Psoas muscle (tissue), 8 donors: ENCODE measurements around the gene SIDT2. TPM values are rescaled to one million over a fixed set of nuclear protein-coding genes. Genes with fewer than 3 reads are reported as not detected.
A peak's percentile ranks its signal among the peaks of the same experiment; 100 is the strongest.

Experiments used
- ATAC-seq, 4 donors: fragments of 200-7000 bp; cut with Tn5 transposase; one replicate each; pipeline ENCODE4 v1.9.1; 2020; ENCODE audit warnings: moderate library complexity in 3 of 4, mild to moderate bottlenecking in 2 of 4
- DNase-seq, 2 donors: peaks; one replicate each; pipeline ENCODE4 v3.0.0-alpha.2; 2020
- H3K27ac ChIP-seq: fragments of 200-600 bp; one replicate; pipeline ENCODE4 v1.8.0; 2022
- H3K27me3 ChIP-seq, 3 donors: fragments of 200-600 bp in 1 of 3; one replicate each; pipeline versions ENCODE4 v1.6.1 to v1.8.0; 2013 to 2022; ENCODE audit warnings: low read length in 2 of 3, mild to moderate bottlenecking in 2 of 3, moderate library complexity in 1 of 3; ENCODE audit not compliant: insufficient read depth in 3 of 3
- H3K36me3 ChIP-seq, 2 donors: fragments of 200-600 bp in 1 of 2; one replicate each; pipeline versions ENCODE4 v1.6.1 to v1.8.0; 2013 to 2022; ENCODE audit warnings: low read depth in 1 of 2, mild to moderate bottlenecking in 1 of 2, moderate library complexity in 1 of 2; ENCODE audit not compliant: insufficient read depth in 1 of 2
- H3K4me1 ChIP-seq: fragments of 200-600 bp; one replicate; pipeline ENCODE4 v1.8.0; 2022
- H3K4me3 ChIP-seq: fragments of 200-600 bp; one replicate; pipeline ENCODE4 v1.8.0; 2022; ENCODE audit warnings: mild to moderate bottlenecking
- H3K9me3 ChIP-seq: fragments of 200-600 bp; one replicate; pipeline ENCODE4 v1.8.0; 2022
- WGBS, 3 donors: extraction: QIAGEN DNeasy Blood & Tissue Kit; methylation state at CpG; one replicate each; pipeline versions ENCODE4 v1.1.6 to v1.1.7; 2013; 5-methylcytosine and 5-hydroxymethylcytosine counted together
- intact Hi-C, 2 donors: fragments of 100-400 bp; cut with DNase I; formaldehyde crosslinking; loops; one replicate each; pipeline versions ENCODE4 v1.11.0 to v1.14.2; 2022
- polyA plus RNA-seq, 3 donors: library from polyadenylated mRNA; stranded (reverse); fragments of 200-250 nt; gene quantifications; one replicate each; pipeline ENCODE4 v1.2.3, GENCODE V29; 2013
- total RNA-seq, 4 donors: library from RNA; stranded (reverse); fragmentation: NEBNext Ultra II Directional in 2 of 4; extraction: Animal tissue kit (Norgen Biotek cat#: 25700) in 2 of 4; gene quantifications; one replicate each; pipeline versions ENCODE4 v1.2.1 to v1.2.4, GENCODE V29; 2021 to 2023
- TF ChIP-seq, protein P1 (sequence below): fragments of 200-600 bp; IDR thresholded peaks from one replicate; pipeline ENCODE4 v1.8.0; 2022; ENCODE audit warnings: antibody characterized with exemption
- donor health status: healthy with polysubstance abuse.
- donor health status: DM: no; HTN: no; CAD: no; lungs with moderate emphysema.
- donor health status: Bipolar disorder and iron deficiency.
- donor health status: healthy.
- donor health status: DM: yes; HTN: yes; CAD: no.
- donor health status: DM: no; HTN: no; CAD: no.
- donor health status: DM: no; HTN: no; CAD: no.
- donor health status: DM: yes; HTN: yes; CAD: no.

The SIDT2 gene
- total and polyA plus RNA-seq, 7 donors = 7.1 to 22.8 (median 12.6) TPM

DNA sequence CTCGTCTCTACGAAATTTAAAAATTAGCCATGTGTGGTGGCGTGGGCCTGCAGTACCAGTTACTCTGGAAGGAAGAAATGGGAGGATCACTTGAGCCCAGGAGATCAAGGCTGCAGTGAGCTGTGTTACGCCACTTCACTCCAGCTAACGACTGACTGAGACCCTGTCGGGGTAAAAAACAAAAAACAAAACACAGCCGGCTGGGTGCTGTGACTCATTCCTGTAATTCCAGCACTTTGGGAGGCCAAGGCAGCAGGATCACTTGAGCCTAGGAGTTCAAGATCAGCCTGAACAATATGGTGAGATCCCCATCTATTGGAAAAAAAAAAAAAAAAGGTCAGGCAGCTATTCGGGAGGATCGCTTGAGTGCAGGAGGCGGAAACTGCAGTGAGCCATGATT lies 32.0 kb upstream of the SIDT2 start:
- DNase-seq = no peak
- H3K27me3 ChIP-seq = no peaks in the 10 kb centered on the region
- peaks cover 42% of the 10 kb centered on the region for H3K4me1 ChIP-seq
- TF ChIP-seq, protein P1, sequence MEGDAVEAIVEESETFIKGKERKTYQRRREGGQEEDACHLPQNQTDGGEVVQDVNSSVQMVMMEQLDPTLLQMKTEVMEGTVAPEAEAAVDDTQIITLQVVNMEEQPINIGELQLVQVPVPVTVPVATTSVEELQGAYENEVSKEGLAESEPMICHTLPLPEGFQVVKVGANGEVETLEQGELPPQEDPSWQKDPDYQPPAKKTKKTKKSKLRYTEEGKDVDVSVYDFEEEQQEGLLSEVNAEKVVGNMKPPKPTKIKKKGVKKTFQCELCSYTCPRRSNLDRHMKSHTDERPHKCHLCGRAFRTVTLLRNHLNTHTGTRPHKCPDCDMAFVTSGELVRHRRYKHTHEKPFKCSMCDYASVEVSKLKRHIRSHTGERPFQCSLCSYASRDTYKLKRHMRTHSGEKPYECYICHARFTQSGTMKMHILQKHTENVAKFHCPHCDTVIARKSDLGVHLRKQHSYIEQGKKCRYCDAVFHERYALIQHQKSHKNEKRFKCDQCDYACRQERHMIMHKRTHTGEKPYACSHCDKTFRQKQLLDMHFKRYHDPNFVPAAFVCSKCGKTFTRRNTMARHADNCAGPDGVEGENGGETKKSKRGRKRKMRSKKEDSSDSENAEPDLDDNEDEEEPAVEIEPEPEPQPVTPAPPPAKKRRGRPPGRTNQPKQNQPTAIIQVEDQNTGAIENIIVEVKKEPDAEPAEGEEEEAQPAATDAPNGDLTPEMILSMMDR = no peak
- no peak for ATAC-seq
- WGBS, 3 donors = 53 to 68% (median 61%) methylated on average over 10 of the region's 10 CpGs
- H3K9me3 ChIP-seq = no peaks in the 10 kb centered on the region
- H3K27ac ChIP-seq = peak overlapping the region; percentile 87
- intact Hi-C loops = no loop called here
- peaks cover 0 to 14% of the 10 kb centered on the region in 2 donors for H3K36me3 ChIP-seq
- peak overlapping the region; percentile 98 for H3K4me3 ChIP-seq

DNA sequence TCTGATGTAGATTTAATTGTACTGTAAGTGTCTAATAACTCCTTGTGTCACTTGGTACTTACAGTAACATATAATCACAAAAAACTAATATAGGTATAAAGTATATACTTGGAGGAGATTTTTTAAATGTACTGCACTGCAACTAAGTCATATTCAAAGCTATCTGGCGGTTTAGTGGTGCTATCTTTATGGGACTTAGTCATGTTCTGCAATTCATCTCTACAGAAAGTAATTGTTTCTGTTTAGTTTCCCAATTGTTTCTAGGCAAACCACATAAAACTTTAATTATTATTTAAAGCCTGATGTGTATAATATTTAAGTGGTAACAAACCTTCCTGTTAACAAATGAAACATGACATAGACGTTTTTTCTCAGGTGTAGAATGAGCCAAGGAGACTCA lies 26.5 kb upstream of the SIDT2 start:
- 59 to 68% (median 63%) methylated on average over 2 of the region's 2 CpGs for WGBS, 3 donors

DNA sequence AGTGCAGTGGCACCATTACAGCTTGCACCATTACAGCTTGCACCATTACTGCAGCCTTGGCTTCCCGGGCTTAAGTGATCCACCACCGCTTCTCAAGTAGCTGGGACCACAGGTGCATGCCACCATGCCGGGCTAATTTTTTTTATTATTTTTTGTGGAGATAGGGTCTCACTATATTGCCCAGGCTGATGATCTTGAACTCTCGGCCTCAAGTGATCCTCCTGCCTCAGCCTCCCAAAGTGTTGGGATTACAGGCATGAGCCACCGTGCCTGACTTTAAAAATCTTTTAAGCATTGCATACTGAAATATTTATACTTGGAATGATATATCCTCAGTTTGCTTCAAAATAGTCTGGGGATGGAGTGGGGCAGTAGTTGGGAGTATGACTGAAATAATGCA lies 24.1 kb upstream of the SIDT2 start:
- DNase-seq (no peak), ATAC-seq (no peak)
- Histone ChIP-seq H3K27me3 (no peaks in the 10 kb centered on the region), H3K4me1 (peaks cover 16% of the 10 kb centered on the region), H3K36me3 (peaks cover 3 to 64% of the 10 kb centered on the region in 2 donors), H3K9me3 (no peaks in the 10 kb centered on the region), H3K4me3 (no peak overlapping the region), H3K27ac (no peak overlapping the region)
- WGBS, 3 donors = 91 to 94% (median 92%) methylated on average over 5 of the region's 5 CpGs
- intact Hi-C loops = no loop called here
- TF ChIP-seq, protein P1 = no peak

More for the DNA sequence above, 26.5 kb upstream of the SIDT2 start:
- H3K4me1 ChIP-seq = peaks cover 33% of the 10 kb centered on the region
- intact Hi-C loops = no loop called here
- no peaks in the 10 kb centered on the region for H3K27me3 ChIP-seq
- H3K9me3 ChIP-seq = no peaks in the 10 kb centered on the region
- H3K36me3 ChIP-seq = peaks cover 3 to 52% of the 10 kb centered on the region in 2 donors
- no peak overlapping the region for H3K4me3 ChIP-seq
- TF ChIP-seq, protein P1 = no peak
- H3K27ac ChIP-seq = no peak overlapping the region
- DNase-seq (no peak), ATAC-seq (no peak)

DNA sequence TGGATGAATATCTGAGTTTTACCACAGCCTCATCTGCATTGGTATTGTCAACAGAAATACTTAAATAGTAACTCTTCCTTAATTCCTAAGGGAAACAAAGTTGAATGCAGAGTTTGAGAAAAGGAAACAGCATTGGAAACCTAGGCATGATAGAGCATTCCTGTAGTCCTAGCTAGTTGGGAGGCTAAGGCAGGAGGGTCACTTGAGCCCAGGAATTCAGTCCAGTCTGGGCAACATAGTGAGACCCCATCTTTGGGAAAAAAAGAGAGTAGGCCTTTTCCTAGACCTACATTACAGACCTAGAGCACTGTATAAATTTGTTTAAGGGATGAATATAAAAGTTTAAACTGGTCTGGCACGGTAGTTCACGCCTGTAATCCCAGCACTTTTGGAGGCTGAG lies 21.0 kb upstream of the SIDT2 start:
- H3K36me3 ChIP-seq = peaks cover 9 to 91% of the 10 kb centered on the region in 2 donors
- no peaks in the 10 kb centered on the region for H3K4me1 ChIP-seq
- DNase-seq = no peak
- no peaks in the 10 kb centered on the region for H3K9me3 ChIP-seq
- ATAC-seq = no peak
- intact Hi-C loops = no loop called here
- WGBS, 3 donors = 88 to 93% (median 89%) methylated on average over 2 of the region's 2 CpGs
- TF ChIP-seq, protein P1 = no peak
- no peaks in the 10 kb centered on the region for H3K27me3 ChIP-seq
- H3K27ac ChIP-seq = no peak overlapping the region
- H3K4me3 ChIP-seq = no peak overlapping the region

DNA sequence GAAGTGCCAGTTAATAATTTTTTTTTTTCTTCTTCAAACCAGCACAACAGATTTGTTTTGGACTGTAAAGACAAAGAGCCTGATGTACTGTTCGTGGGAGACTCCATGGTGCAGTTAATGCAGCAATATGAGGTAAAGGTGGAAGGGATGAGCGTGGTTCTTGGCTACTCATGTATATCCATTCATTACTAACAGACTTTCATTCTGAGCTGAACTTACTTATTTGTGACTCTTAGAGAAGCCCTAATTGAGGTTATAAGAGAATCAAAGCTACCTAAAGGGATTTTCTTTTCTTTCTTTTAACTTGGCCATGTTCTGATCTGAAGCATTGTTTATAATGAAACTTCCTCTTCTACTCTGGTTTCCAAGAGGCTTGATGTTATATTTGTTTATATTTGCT lies 18.7 kb upstream of the SIDT2 start:
- Histone ChIP-seq H3K36me3 (peaks cover 9 to 91% of the 10 kb centered on the region in 2 donors), H3K27me3 (no peaks in the 10 kb centered on the region), H3K27ac (no peak overlapping the region), H3K9me3 (no peaks in the 10 kb centered on the region), H3K4me3 (no peak overlapping the region), H3K4me1 (no peaks in the 10 kb centered on the region)
- DNase-seq (no peak), ATAC-seq (no peak)
- TF ChIP-seq, protein P1 = no peak
- intact Hi-C loops = no loop called here
- 82 to 90% (median 85%) methylated on average over 2 of the region's 2 CpGs for WGBS, 3 donors
